ENCODE measurements around the gene CALHM1.
A peak's percentile ranks its signal among the peaks of the same experiment; 100 is the strongest.

The CALHM1 gene

DNA sequence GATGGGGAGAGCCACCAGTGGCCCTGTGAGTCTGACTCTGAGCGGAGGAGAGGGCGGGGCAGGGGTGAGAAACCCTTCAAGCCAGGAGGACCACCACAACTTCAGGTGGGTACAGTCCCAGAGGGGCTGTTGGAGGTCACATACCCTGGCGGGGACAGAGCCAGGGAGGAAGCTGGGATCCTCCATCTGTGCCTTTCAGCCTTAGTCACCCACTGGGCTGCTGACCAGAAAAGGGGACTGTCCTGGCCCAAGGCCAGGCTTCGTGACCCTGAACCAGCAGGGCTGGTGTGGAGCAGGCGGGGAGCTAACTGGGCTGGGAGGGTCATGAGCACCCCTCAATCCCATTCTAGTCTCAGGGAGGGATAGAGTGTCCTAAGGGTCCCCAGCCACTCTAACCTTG is 21.8 kb upstream of the CALHM1 start:
- H3K27ac ChIP-seq, result no peak overlapping the region

DNA sequence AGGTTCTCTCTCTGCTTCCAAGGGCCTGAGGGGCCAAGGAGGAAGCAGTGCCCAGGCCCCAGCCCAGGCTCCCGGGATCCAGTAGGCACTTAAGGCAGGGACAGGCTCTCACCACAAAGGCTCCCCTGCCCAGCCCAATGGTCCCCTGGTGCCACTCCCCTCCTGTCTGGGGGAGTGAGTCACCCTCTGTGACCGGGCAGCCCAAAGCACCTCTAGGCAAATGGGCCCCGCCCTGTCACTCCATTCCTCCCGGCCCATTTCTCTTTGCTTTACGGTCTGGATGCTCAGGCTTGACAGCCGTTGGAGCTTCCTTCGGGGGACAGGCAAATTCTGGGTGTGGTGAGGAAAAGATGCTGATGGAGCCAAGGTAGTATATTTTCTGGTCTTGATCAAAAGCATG is 20.4 kb upstream of the CALHM1 start, which contains the start of gene CALHM3:
TSS of gene CALHM3 (minus strand) at position 106 of the 400 bp plus-strand sequence. CDS start 208 bp downstream, outside the sequence.
- no peak within 1 kb of the TSS for H3K27ac ChIP-seq
- TF ChIP-seq, protein P1, sequence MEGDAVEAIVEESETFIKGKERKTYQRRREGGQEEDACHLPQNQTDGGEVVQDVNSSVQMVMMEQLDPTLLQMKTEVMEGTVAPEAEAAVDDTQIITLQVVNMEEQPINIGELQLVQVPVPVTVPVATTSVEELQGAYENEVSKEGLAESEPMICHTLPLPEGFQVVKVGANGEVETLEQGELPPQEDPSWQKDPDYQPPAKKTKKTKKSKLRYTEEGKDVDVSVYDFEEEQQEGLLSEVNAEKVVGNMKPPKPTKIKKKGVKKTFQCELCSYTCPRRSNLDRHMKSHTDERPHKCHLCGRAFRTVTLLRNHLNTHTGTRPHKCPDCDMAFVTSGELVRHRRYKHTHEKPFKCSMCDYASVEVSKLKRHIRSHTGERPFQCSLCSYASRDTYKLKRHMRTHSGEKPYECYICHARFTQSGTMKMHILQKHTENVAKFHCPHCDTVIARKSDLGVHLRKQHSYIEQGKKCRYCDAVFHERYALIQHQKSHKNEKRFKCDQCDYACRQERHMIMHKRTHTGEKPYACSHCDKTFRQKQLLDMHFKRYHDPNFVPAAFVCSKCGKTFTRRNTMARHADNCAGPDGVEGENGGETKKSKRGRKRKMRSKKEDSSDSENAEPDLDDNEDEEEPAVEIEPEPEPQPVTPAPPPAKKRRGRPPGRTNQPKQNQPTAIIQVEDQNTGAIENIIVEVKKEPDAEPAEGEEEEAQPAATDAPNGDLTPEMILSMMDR (conservative IDR thresholded peaks at IDR 0.05), result no peak

More for the DNA sequence above, 21.8 kb upstream of the CALHM1 start:
- TF ChIP-seq, protein P1 (conservative IDR thresholded peaks at IDR 0.05), result no peak

DNA sequence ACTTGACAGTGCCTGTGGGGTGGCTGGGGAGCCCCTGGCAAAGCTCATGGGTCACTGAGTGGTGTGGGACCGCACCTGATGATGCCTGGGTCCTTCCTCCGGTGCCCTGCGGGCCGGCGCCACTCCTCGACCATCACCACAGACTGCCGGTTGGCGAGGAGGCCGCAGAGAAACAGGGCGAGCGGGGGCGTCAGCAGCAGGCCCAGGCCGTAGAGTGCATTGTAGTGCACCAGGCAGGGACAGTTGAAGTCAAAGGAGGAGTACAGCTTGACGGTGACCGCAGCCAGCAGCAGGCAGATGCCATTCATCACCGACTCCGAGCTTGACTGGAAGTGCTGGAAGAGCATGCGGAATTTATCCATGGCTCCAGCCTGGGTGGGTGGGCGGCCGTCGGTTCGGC is 20.0 kb upstream of the CALHM1 start:
- TF ChIP-seq, protein P1 (conservative IDR thresholded peaks at IDR 0.05), result no peak
- no peak overlapping the region for H3K27ac ChIP-seq

DNA sequence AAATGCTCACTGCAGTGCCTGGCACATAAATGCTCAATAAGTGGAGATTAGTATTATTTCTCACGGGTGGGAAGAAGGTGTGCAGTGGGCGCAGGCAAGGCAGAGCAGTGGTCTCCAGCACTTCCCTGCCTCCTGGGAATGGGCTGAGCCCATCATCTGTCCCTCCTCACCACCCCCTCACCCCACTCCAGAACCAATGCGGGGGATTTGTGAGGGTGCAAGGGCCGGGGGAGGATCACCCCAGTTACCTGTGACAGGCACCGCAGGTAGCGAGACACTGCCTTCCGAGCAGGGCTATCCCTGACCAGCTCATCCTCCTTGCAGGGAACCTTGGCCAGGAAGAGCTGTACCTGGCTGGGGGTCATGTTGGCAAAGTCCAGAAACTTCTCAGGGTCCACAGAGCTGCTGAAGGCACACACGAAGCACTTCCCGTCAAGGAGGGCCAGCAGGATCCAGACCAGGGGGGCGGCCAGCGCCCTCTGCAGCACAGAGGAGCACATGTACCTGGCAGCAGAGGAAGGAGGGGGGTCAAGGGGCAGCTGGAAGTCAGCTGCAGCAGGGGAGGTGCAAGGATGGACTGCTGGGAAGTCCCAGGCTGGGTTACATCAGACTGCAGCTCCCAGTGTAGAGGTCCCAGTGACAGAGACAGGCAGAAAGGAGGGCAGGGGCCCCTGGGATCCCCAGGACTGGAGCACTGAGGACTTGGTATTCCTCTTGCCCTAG is 17.5 kb upstream of the CALHM1 start:
- TF ChIP-seq, protein P1 (conservative IDR thresholded peaks at IDR 0.05), result peak; percentile 25

DNA sequence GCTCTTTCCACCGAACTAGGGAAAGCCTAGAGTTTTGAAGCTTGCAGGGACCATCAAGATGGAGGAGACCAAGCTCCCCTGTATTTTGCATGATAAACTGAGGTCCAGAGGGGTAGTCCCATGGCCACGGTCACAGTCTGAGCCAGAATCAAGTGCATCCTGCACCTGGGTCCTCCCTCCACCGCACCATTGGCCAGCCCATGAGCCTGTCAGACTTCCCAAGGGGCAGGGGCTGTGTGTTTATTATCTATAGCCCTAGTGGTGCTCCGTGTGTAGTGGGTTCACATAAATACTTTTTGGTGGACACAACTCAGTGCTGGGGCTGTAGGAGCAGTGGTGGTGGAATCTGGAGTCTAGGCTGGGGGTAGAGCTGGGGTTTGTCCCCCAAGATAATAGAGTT is 16.7 kb upstream of the CALHM1 start:
- TF ChIP-seq, protein P1 (conservative IDR thresholded peaks at IDR 0.05), result no peak
- no peak overlapping the region for H3K27ac ChIP-seq

More for the DNA sequence above, 17.5 kb upstream of the CALHM1 start:
- H3K27ac ChIP-seq, result no peak overlapping the region

DNA sequence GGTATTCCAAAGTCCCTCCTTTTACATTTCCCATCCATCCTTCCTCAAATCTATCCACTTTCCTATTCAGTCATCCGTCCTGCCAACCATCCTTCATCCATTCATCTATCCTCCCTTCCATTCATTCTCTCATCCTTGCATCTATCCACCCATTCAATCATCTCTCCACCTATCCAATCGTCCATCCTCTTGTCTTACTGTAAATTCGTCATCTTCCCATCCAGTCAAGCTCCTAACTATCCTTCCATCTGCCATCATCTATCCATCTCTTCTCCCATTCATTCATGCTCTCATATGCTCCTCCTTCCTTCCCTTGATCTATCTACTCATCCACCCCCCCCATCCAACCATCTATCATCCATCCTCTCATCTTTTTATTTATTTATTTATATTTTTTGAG is 15.4 kb upstream of the CALHM1 start:
- TF ChIP-seq, protein P1 (conservative IDR thresholded peaks at IDR 0.05), result no peak
- no peak overlapping the region for H3K27ac ChIP-seq

DNA sequence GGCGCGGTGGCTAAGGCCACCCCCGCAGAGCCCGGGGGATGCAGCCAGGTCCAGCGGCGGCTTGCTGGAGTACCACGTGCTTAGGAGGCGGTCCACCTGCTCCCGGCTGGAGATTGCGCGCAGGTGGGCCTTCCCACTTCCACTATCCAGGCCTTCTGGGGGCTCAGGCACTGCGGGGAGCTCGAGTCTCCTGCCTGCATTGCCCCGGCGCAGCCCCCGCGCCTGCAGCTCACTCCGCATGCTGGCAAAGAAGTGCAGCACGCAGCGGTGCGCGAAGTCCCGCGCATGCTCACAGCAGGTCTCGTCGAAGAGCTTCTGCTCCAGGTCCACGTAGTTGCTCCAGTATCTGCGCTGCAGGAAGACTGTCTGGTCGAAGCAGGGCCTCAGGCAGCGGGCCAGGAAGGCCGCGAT is 14.6 kb upstream of the CALHM1 start:
- TF ChIP-seq, protein P1 (conservative IDR thresholded peaks at IDR 0.05), result no peak
- H3K27ac ChIP-seq, result no peak overlapping the region

Data from VCaP (cell line).